Stomach (tissue), 4 donors: ENCODE results near the gene FLYWCH1.

ENCODE experiments used
- CTCF ChIP-seq, 7 experiments: fragments of 450-650 bp in 4 of 7; fragments of 200-600 bp in 3 of 7; sonication (generic) in 3 of 7; IDR thresholded peaks; one replicate each; pipeline ENCODE4 v1.5.1; 2016 to 2019; ENCODE audit warnings: antibody characterized with exemption in 7 of 7, control low read depth in 2 of 7, mild to moderate bottlenecking in 1 of 7
- EP300 ChIP-seq: sonication (generic); formaldehyde crosslinking; IDR thresholded peaks from one replicate; pipeline ENCODE4 v1.6.1; 2017; ENCODE audit warnings: antibody characterized with exemption

- TF ChIP-seq EP300 (no peak), CTCF (IDR thresholded peaks at IDR 0.05) (no peak)
Measured at GRCh38 chr16:2913603-2914002, 1.9 kb downstream of the FLYWCH1 start.
